ENCODE results near the gene SCRN1. TPM values are rescaled to one million over a fixed set of nuclear protein-coding genes. Genes with fewer than 3 reads are reported as not detected.

Gene SCRN1
- total and polyA plus RNA-seq, 2 experiments from 2014 or later: 15.2 to 66.7 TPM

DNA sequence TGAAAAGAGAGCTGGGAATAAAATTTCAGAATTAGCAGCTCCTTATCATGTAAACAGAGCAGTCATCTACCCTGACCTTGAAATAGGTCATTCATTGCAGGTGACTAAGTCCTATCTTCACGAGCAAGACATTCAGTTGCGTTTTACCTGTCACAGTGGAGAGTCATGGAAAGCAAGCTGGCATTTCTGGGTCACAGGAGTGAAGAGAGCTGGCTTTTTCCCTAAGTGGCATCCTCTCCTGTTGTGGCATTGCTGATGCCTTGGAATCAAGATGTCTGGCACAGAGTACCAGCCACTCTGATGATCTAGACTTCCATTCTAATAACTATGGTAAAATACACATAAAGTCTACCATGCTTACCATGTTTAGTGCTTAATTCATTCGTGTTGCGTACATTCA is 70.8 kb downstream of the SCRN1 start (continued):
- TF ChIP-seq ZNF462 (CRISPR knock-in tag; IDR thresholded peaks at IDR 0.05): no peak

DNA sequence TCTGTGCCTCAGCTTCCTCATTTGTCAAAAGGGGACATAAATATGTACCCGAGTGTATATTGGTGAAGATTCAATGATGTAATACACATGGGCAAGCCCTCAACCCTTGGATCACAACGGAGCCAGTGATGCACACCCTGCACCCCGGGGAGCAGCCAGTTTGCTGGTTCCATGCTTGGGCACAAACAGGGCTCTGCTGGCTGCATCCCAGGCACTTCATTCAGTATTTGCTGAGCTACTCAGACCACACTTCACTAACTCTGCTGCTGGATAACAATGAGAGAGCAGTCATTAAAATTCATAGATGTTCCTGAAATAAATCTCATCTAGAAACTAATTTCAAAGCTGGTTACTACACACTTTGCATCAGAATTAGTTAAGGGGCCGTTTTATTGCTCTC is 72.0 kb downstream of the SCRN1 start:
- Histone ChIP-seq H3K4me2 (no peak overlapping the region), H3F3A (replicated peaks; ENCODE audit: low read depth) (no peaks in the 10 kb centered on the region), H4K20me1 (replicated peaks; ENCODE audit: insufficient read depth) (peaks cover 5% of the 10 kb centered on the region), H3K27ac (ENCODE audit: low read depth) (no peak overlapping the region), H3K79me2 (replicated peaks; ENCODE audit: insufficient read depth) (no peaks in the 10 kb centered on the region), H2AFZ (no peak overlapping the region), H3K4me3 (no peak overlapping the region), H3K36me3 (ENCODE audit: insufficient read depth) (no peaks in the 10 kb centered on the region), H3K9me2 (ENCODE audit: insufficient read depth) (no peaks in the 10 kb centered on the region), H3K4me1 (ENCODE audit: insufficient read depth) (no peaks in the 10 kb centered on the region), H3K27me3 (ENCODE audit: insufficient read depth) (no peaks in the 10 kb centered on the region)
- H3K9me3 Mint-ChIP-seq: no peaks in the 10 kb centered on the region
- ATAC-seq (no peak), DNase-seq (ENCODE audit: low spot score) (no peak)
- peaks cover under 1% of the 10 kb centered on the region; the same call in 1 of the 3 replicates for H3K36me3 Mint-ChIP-seq (ENCODE audit: low read depth)
- H3K27me3 Mint-ChIP-seq (ENCODE audit: insufficient read depth, low read depth, poor library complexity): no peaks in the 10 kb centered on the region
- H3K27ac Mint-ChIP-seq: no peak overlapping the region
- TF ChIP-seq ZNF114 (CRISPR knock-in tag; IDR thresholded peaks at IDR 0.05) (no peak), NANOG (IDR thresholded peaks at IDR 0.05; ENCODE audit: borderline replicate concordance) (no peak), CREB1 (CRISPR knock-in tag; IDR thresholded peaks at IDR 0.05; ENCODE audit: low read depth) (no peak), EZH2phosphoT487 (IDR thresholded peaks at IDR 0.05; ENCODE audit: unreplicated experiment) (no peak), CTCF (conservative IDR thresholded peaks at IDR 0.05; ENCODE audit: low read depth in 2 of 2) (no peak), POLR2AphosphoS5 (IDR thresholded peaks at IDR 0.05; ENCODE audit: low read depth) (no peak), STAT1 (IDR thresholded peaks at IDR 0.05; ENCODE audit: unreplicated experiment) (no peak), EZH2 (IDR thresholded peaks at IDR 0.05; ENCODE audit: low read depth, unreplicated experiment) (no peak), ZNF331 (CRISPR knock-in tag; IDR thresholded peaks at IDR 0.05; ENCODE audit: low read depth) (no peak)
- no peak overlapping the region for H3K4me3 Mint-ChIP-seq
- H3K4me1 Mint-ChIP-seq: no peaks in the 10 kb centered on the region

Measured in GM23338 (cell line).